ENCODE data around the gene EPB41L4B.

EPB41L4B gene

DNA sequence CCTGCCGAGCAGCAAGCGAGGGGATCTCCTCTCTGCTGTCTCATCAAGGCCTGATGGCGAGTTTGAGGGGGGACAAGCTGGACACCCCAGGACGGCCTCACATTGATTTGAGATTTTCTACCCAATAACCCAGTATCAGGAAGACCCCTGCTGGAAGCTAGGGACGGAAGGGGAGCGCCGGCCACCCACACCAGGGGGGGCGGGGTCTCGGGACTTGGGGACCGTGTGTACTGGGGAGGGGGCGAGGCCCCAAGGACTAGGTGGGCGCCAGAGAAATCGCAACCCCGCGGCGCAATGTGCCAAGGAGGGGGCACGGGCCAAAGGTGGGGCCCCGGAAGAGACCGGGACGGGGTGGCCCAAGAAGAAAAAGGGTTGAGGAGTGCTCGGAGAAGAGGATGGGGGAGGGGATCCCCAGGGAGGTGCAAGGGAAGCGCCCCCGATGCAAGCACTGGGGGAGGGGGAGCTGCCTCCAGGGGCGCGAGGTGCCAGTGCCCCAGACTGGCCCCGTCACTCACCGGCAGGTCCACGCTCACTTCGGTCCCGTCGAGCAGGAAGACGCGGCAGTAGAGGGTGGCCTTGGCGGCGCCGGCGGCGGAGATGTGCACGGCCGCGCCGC, 1.1 kb downstream of the EPB41L4B start:
- DNase-seq: no peak

DNA sequence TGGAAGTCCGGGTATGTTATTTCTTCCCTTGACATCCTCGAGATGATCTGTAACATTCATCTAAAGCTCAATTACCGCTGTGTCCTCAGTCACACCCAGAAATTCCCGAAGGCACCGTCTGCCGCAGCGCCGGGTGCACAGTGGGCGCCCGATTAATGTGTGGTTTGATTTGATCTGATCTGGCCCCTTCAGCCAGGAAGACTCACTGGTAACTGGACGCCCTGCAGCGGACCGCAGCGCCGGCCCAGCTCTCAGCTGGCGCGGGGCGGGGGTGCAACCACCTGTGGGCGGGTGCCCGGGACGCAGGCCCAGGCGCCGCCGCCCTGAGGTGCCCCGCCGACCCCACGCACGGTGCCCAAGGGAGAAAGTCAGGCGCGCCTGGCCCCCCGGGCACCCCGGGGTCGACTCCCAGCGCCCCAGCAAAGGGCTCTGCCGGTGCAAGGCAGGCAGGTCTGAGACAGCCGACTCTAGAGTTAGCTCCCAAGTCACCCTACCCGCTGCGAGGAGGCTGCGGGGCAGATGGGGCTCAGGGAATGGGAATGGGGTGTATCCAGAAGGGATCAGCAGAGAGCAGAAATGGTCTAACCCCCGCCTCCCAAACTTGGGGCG, 1.7 kb downstream of the EPB41L4B start:
- no peak for DNase-seq

DNA sequence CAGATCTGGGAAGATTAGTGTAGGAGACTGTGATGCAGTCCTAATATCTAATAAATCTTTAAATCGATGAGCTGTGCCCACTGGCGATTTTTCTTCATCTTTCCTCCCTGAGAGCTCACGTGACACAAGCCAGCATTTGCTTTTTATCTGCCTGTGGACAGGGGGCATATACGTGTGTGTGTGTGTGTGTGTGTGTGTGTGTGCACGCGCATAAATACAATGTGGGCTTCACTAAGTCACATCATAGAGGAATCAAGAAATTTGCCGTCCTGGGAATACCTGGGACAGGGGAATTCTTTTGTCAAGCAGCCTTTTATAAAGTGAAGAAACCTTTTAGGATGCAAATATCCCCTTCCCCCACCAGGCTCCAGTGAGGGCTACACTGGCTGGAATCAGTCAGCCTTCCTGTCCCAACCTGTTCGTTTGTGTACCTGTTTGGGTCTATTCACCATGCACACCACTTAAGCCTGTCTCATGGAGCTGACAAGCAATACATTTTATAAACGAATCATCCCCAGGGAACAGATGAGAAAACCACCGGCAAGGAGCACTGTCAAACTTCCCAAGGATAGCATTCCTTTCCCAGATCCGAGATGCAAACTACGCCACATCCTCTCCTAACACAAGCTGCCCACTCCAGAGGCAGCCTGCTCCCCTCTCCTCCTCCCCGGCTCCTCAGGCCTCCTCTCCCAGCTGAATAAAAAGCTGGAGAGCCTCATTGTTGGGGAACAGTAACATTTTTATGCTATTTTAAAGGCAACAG, 2.7 kb downstream of the EPB41L4B start:
- no peak for DNase-seq

DNA sequence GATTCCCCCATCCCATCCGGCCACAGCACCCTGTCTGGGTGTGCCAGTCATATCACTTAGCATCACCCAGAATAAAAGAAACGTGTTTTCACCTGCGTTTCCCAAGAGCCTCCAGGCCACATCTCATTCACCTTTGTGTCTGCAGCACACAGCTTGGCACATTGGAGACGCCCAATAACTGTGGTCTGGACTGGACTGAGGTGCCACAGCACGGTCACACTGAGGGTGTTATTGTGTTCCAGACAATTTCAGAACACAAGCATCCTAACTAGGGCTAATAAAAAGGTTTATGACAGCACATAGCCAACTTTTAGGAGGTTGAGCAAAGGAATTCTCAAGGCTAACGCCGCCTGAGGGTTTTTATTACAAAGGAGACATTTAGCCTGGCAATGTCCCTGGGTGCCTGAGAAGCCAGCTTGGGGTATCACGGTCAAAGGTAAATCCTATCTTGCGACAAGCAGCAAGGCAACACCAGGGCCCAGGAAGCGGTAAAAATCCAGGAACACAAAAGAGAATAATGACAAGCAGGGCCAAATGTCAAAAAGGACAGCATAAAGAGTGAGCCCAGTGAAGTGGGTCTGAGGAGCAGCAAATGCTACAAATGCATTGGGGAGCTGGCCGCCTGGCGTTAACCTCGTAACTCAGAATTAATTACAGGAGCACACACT, 3.4 kb downstream of the EPB41L4B start:
- DNase-seq: no peak

DNA sequence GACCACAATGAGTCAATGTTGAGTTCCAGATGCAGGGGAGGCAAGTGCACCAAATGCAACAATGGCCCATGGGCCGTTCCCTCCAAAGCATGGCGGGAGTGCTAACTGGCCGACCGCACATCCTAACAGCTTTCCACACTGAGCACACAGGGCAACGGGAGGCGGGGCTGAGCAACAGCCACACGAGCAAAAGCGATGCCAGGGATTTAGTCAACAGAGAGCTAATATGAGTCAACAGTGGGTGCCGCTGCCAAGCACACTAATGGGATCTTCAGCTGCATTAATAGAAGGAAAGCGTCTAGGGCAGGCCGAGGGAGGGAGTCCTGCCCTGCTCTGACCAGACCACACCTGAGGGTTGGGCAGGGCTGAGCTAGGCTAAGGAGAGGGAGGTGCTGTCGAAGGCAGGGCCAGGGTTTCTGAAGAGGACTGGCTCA, 4.6 kb downstream of the EPB41L4B start:
- DNase-seq: peak; percentile 89

DNA sequence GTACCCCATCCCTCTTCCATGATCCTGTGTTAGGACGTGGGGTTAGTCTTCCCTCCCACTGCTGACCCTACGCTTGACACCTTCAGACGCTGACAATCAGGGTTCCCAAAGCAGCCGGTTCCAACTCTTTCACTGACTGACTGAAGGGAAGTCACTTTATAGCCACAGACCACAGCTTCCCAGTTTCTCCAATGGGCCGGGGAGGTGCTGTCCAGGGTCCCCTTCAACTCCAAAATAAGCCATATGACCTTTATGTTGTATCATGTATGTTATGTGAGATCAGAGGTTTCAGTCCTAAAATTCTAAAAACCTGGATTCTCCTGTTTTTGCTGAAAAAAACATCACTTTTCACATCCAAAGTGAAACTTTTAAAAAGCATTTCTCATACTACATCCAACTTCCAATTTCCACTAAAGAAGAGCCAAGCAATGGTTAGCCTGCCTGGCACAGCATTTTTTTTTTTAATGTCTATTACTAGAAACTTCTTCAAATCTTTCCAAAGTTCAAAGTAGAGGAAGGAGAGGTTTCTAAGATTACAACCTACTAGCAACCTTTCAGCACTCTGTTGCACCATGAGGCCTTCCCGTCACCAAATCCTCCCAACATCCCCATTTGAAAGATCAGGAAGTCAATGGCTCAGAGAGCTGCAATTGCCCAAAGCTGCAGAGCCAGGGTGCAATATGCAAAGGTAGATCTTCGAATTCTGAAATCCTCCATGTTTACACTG, 5.2 kb downstream of the EPB41L4B start:
- DNase-seq: no peak

DNA sequence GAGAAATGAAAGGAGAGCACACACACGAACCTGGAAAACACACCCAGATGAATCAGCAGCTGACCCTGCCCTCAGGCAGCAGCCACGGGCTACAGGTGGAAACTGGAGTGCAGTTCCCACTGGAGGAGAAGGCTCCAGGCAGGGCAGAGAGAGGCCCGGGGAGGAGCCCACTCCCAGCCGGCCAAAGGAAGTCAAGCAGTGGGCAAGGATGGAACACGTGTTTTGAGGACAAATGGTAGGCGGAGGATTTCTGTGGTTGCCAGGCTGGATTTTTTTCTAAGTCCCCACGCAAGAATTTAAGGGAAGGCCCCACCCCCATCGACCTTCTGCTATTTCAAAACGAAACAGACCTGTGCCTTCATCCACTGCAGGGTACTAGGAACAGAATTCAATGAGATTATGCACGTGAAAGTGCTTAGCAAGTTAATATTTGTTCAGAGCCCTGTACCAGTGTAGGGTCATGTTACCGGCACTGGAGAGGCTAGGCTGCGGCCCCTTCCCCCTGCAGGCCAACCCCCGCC, 6.8 kb downstream of the EPB41L4B start:
- DNase-seq: no peak

DNA sequence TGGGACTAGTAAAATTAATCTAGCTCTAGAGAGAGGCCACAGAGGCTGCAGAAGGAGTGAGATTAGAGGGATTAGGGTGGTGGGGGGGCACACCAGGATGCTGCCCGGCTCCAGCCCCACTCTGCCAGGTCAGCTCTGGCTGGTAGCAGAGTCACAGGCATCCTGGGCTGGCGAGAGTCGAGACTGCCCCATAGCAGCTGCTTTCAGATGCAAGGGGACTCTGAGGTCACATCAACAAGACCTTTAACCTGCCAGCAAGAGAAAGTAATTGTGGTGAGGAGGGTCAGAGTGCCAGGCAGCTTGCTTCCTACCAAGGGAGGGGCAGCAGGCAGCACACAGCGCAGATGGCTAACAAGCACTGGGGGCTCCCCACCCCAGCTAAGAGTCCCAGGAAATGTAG, 7.5 kb downstream of the EPB41L4B start:
- DNase-seq: no peak

DNA sequence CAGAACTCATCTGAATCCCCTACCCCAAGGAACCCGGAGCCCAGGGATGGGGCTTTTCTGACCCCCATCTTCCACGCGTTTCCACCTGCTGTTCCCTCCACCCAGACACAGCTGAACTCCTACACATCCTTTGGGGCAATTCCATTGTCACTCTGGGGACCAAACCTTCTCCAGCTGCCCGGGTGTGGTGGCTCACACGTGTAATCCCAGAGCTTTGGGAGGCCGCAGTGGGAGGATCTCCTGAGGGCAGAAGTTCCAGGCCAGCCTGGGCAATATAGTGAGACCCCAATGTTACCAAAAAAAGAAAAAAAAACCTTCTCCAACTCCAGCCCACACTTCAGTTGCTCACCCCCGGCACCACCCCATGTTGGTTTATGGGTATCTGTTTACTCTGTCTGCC, 8.1 kb downstream of the EPB41L4B start:
- no peak for DNase-seq

DNA sequence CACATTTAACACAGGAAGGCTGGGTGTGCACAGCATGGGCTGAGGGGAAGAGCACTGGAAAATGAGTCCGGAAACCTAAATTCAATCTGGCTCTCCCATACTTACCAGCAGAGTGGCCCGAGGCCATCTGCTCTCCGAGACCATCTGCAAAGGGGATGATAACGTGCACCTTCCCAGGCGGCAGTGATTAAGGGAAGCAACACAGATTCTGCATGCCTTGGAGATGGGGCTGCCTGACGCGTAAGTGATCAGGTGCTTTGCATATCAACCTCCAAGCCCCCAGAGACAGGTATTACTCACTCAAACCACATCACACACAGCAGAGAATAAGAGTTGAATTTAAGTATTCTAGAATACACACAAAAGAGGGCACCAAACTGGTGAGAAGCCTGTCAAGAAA, 9.1 kb downstream of the EPB41L4B start:
- DNase-seq: no peak

DNA sequence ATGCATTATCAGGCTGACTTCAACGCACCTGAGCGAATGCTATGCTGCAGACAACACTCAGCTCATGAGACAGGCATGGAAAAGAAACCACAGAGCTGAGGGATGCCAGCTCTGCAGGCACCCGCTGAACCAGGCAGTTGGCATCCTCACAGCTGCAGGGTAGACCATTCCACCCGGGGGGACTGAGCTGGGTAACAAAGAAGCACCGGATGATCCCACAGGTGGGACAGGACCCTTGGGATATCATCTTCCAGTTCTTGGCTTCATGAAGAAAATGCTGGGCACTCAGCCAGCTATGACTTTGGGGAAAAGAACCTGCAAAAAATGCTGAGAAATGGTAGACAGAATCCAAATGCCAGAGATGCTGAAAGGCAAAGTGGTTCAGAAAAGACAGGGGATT, 9.6 kb downstream of the EPB41L4B start:
- DNase-seq: no peak

DNA sequence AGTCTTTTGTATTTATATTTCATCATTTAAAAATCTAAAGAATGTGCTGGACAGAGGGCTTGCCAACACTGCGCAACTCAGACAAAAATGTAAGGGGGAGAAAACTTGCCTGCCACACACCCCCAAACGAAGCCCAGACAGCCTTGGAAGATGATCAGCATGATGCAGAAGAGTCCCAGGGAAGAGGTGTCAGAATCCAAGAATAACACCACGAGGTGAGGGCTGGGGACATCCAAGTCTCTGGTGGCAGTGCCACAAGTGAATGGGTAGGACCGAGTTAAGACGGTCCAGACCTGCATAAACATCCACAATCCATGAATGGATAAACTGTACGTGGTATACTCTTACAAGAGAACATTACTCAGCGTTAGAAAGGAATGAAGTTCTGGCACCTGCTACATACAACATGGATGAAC, 10.4 kb downstream of the EPB41L4B start:
- no peak for DNase-seq

DNA sequence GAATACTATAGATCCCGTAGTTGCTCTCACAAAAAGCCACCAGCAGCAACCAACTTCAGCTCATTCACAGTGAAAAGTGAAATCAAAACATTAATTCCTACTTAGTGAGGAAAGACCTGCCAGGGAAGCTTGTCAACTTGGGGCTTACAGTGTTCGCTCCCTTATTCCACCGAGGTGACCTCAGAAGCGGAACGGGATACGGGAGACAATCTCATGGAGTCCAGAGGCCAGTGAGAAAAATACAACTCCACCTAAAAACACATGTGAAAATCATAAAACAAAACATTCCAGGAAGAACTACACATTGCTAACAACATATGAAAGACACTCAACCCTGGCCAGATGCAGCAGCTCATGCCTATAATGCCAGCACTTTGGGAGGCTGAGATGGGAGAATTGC, 11.6 kb downstream of the EPB41L4B start:
- DNase-seq: no peak

DNA sequence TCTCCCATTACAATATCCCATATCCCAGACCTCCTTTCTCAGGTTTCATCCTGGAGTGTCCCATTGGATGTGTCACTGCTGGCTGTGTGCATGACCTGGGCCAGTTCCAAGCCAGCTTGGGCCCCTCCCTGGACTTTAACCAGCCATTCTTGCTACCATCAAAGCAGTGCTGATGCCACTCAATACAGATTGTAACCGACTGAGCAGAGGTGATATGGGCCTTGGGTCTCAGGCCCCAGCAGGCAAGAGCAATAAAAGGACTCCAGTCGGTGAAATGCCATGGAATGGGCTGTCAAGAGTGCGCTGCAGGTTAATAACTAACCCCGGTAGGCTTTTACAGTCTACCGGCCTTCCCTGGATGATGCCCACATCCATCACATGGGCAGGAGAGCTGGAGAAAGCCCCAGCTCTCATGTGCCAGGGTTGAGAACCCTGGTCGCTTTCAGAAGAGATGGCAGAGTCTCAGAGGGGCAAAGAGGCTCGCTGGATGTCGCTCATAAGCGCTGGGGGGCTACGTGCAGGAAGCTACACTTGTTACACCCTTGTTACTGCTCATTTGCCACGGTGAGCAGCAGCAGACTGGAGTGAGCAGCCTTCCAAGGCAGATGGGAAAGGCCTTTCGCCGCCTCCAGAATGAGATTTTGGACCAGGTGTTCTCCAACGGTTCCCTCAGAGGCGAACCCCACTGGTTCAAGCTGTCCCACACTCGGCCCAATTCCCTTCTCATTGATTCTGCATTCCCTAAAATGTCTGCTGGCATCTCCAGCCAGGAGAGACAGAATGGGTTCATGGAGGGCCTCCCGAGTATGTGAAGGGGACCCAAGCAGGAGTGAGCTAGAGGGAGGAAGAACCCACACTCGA, 13.2 kb downstream of the EPB41L4B start:
- no peak for DNase-seq

DNA sequence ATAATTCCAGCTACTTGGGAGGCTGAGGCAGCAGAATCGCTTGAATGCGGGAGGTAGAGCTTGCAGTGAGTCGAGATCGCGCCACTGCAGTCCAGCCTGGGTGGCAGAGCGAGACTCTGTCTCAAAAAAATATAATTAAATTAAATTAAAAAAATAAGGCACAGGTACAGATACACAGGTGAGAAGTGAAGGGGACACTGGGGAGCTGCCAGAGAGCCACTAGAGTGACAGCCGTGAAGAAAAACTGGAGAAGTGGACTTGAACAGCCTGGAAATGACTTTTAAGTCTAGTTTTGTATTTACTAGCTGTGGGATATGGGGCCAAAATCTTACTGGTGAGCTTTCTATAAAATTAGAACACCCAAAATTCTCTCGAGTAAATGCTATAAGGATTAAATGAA, 15.1 kb downstream of the EPB41L4B start:
- DNase-seq: no peak

DNA sequence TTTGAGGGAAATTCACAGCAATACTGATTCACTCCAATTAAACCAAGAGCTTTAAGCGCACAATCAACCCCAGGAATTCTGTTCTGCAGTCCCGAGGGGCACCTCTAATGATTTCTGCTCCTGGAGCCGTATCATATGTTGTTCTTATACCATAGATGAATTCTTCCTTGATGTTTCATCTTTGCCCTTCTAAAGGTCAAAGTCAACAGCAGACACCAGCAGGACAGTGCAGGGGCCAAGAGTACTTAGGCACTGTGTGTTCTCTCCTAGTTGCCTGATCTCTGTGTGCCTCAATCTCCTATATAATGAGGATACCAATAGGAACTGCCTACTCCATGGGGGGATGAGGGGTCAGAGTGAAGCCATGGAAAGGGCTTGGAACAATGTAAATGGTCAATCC, 16.5 kb downstream of the EPB41L4B start:
- no peak for DNase-seq

DNA sequence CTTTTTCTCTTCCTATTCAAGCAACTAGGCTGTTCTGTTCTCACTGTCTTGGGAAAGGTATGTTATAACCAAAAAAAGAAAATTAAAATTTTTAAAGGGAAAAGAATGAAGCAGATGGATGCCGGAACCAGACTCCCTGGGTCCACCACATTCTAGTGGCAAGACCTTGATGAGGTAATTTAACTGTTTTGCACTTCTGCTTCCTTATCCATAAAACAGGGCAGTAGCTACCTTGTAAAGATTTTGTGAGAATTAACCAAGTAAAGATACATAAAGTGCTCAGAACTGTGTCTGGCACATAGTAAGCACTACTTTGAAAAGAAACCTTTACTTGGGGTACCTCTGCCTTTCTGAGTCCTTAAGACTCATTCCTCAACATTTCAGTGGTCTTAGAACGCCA, 17.0 kb downstream of the EPB41L4B start:
- DNase-seq: no peak

DNA sequence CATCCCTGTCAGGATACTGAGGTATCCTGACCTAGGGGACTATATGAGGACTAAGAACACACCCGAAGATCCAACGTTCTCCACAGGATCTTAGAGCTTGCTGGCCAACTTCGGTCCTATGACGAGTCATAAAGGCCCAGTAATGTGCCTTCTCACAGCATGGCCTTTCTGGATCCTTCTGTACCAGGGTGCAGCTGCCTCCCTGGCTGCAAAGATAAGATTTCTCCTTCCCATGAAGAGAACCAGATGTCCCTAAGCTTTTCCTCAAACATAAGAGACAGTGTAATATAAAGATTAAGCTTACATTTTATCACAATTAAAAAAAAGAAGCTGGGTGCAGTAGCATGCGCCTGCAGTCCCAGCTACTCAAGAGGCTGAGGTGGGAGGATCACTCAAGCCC, 18.3 kb downstream of the EPB41L4B start:
- no peak for DNase-seq

DNA sequence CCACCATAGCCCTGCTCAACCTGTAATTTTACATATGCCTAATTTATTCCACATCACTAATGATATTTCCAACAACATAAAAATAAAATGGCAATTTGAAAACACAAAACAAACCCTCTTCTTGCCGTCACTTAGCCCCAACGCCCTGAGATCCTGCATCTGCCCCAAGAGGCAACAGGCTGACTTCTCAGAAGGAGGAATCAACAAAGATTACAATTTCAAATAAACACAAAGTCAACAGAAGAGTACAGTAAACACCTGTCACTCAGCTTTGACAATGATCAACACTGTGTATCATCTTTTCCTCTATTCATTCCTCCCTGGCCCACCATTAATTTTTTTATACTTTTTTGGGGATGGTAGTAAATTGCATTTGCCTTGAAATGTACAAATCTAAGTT, 19.8 kb downstream of the EPB41L4B start:
- DNase-seq: no peak

DNA sequence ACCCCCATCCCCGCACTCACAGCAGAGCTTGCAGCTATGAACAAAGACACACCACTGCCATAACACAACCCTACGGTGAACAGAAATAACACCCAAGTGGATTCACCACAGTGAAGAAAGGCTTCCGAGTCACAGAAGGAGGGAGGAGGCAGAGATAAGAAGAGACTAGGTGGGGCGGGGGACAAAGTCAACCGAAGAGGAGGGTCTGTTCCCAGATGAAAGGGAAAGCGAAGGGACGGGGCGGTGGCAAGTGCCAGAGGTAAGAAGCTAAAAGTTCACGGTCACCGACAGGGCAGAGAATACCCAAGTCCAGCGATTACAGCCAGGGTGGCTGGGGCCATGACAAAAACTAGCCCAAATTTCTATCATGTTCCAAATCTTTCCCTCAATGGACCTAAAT, 21.0 kb downstream of the EPB41L4B start:
- DNase-seq: no peak

DNA sequence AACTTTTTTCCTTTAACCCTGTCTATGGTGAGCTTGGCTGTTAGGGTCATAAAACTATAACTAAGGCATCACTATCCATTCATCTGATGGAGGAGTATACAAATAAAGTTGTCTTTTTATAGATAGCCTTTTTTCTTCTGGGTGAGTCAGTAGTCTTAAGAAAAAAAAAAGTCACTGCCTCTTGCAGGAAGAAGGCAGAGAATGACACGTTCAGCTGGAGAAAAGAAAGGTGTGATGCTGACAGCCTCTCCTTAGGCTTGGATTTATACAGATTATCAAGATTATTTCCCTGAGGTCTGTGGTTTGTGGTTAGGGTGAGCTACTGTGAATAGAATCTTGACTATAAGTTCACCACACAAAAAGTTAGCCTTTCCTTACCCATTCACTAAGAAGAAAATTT, 23.0 kb downstream of the EPB41L4B start:
- DNase-seq: no peak

All from NCI-H2081 treated with DMSO at 0.1 percent for 48 hours (cell line).